ENCODE measurements around the gene PDE1A. TPM values are rescaled to one million over a fixed set of nuclear protein-coding genes. Genes with fewer than 3 reads are reported as not detected.

The PDE1A gene
- total RNA-seq, 2 experiments from 2014 or later = not detected

DNA sequence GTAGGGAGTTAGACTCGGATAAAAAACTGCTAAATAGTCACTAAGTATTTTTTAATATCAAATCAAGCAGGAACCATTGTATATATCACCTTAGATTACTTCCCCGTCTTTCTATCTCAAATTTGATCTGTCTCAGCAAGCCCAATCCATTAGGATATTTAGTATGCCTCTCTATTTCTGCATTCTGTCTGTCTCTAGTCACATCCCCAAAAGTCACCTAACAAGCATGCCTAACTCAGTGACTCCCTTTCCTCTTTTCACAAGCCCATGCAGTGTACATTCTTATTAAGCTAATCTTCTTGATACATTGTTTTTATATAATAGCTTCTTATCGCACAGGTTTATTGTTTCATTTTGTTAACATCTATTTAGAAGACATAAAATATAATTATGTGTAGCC, 57.8 kb downstream of the PDE1A start:
- no peak for ATAC-seq (ENCODE audit: poor library complexity)
- intact Hi-C loops (cut with DNase I, micrococcal nuclease) = no loop called here
- Mint-ChIP-seq H3K27me3 (no peaks in the 10 kb centered on the region), H3K27ac (no peak overlapping the region), H3K4me1 (ENCODE audit: low read depth) (no peaks in the 10 kb centered on the region), H3K4me3 (no peak overlapping the region), H3K36me3 (ENCODE audit: low read depth) (no peaks in the 10 kb centered on the region), H3K9me3 (no peaks in the 10 kb centered on the region)
- Histone ChIP-seq H3K27me3 (ENCODE audit: control insufficient read depth in 1 of 2, insufficient read depth in 2 of 2, low read length in 2 of 2) (no peaks in the 10 kb centered on the region), H3K36me3 (ENCODE audit: insufficient read depth, low read length) (no peaks in the 10 kb centered on the region), H3K4me1 (ENCODE audit: insufficient read depth, low read length) (no peaks in the 10 kb centered on the region), H3K27ac (ENCODE audit: low read depth in 1 of 2, low read length in 2 of 2) (no peak overlapping the region), H3K4me3 (ENCODE audit: low read length) (no peak overlapping the region), H3K9me3 (ENCODE audit: control insufficient read depth in 1 of 2, insufficient read depth in 1 of 2, low read length in 2 of 2) (peaks cover 0 to 5% of the 10 kb centered on the region in 2 experiments)
- ChIA-PET POLR2A (no interaction called here), CTCF (no interaction called here)
- TF ChIP-seq, protein P1, sequence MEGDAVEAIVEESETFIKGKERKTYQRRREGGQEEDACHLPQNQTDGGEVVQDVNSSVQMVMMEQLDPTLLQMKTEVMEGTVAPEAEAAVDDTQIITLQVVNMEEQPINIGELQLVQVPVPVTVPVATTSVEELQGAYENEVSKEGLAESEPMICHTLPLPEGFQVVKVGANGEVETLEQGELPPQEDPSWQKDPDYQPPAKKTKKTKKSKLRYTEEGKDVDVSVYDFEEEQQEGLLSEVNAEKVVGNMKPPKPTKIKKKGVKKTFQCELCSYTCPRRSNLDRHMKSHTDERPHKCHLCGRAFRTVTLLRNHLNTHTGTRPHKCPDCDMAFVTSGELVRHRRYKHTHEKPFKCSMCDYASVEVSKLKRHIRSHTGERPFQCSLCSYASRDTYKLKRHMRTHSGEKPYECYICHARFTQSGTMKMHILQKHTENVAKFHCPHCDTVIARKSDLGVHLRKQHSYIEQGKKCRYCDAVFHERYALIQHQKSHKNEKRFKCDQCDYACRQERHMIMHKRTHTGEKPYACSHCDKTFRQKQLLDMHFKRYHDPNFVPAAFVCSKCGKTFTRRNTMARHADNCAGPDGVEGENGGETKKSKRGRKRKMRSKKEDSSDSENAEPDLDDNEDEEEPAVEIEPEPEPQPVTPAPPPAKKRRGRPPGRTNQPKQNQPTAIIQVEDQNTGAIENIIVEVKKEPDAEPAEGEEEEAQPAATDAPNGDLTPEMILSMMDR (IDR thresholded peaks at IDR 0.05) = no peak
- no peak for DNase-seq

- no peak overlapping the region for H3K27ac ChIP-seq (ENCODE audit: low read depth in 1 of 2, low read length in 2 of 2)
- H3K9me3 ChIP-seq (ENCODE audit: control insufficient read depth in 1 of 2, insufficient read depth in 1 of 2, low read length in 2 of 2) = peaks cover 0 to 5% of the 10 kb centered on the region in 2 experiments
- no peak overlapping the region for H3K4me3 Mint-ChIP-seq
- no peaks in the 10 kb centered on the region for H3K4me1 Mint-ChIP-seq (ENCODE audit: low read depth)
- H3K27me3 ChIP-seq (ENCODE audit: control insufficient read depth in 1 of 2, insufficient read depth in 2 of 2, low read length in 2 of 2) = no peaks in the 10 kb centered on the region
- H3K36me3 Mint-ChIP-seq (ENCODE audit: low read depth) = no peaks in the 10 kb centered on the region
- ChIA-PET POLR2A (no interaction called here), CTCF (no interaction called here)
- H3K9me3 Mint-ChIP-seq = no peaks in the 10 kb centered on the region
- H3K4me1 ChIP-seq (ENCODE audit: insufficient read depth, low read length) = no peaks in the 10 kb centered on the region
- H3K4me3 ChIP-seq (ENCODE audit: low read length) = no peak overlapping the region
- intact Hi-C loops (cut with DNase I, micrococcal nuclease) = no loop called here
- no peaks in the 10 kb centered on the region for H3K27me3 Mint-ChIP-seq
- ATAC-seq (ENCODE audit: poor library complexity) (no peak), DNase-seq (no peak)
- H3K36me3 ChIP-seq (ENCODE audit: insufficient read depth, low read length) = no peaks in the 10 kb centered on the region
- H3K27ac Mint-ChIP-seq = no peak overlapping the region
- TF ChIP-seq, protein P1 (IDR thresholded peaks at IDR 0.05) = no peak
Observed at GRCh38 chr2:182368446-182368845, 58.4 kb downstream of the PDE1A start.

DNA sequence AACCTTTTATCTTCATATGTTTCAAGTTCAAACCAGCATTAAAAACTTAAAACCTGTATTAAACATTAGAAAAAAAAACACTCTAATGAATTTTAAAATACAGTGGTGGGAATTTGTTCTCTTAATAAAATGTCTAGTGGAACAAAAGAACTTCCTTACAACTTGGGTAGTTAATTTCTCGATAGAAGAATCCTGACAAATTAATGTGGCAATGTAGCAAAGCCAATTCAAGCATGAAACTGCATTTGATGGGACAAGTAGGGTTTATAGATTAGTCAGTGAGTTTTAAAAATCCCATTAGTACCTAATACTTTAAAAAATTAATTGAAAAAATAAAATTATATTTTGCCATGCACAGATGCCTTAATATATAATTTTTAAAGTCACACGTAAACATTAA, 59.4 kb downstream of the PDE1A start:
- intact Hi-C loops (cut with DNase I, micrococcal nuclease) = no loop called here
- Histone ChIP-seq H3K36me3 (ENCODE audit: insufficient read depth, low read length) (no peaks in the 10 kb centered on the region), H3K4me1 (ENCODE audit: insufficient read depth, low read length) (no peaks in the 10 kb centered on the region), H3K9me3 (ENCODE audit: control insufficient read depth in 1 of 2, insufficient read depth in 1 of 2, low read length in 2 of 2) (peaks cover 0 to 5% of the 10 kb centered on the region in 2 experiments), H3K4me3 (ENCODE audit: low read length) (no peak overlapping the region), H3K27ac (ENCODE audit: low read depth in 1 of 2, low read length in 2 of 2) (no peak overlapping the region), H3K27me3 (ENCODE audit: control insufficient read depth in 1 of 2, insufficient read depth in 2 of 2, low read length in 2 of 2) (no peaks in the 10 kb centered on the region)
- no peak for ATAC-seq (ENCODE audit: poor library complexity)
- H3K4me1 Mint-ChIP-seq (ENCODE audit: low read depth) = no peaks in the 10 kb centered on the region
- no peak for DNase-seq
- no peaks in the 10 kb centered on the region for H3K36me3 Mint-ChIP-seq (ENCODE audit: low read depth)
- H3K4me3 Mint-ChIP-seq = no peak overlapping the region
- no peaks in the 10 kb centered on the region for H3K27me3 Mint-ChIP-seq
- POLR2A ChIA-PET = no interaction called here
- no peak overlapping the region for H3K27ac Mint-ChIP-seq
- CTCF ChIA-PET = no interaction called here
- H3K9me3 Mint-ChIP-seq = no peaks in the 10 kb centered on the region
- TF ChIP-seq, protein P1 (IDR thresholded peaks at IDR 0.05) = no peak
